ENCODE data around the gene CCDC78. TPM values are rescaled to one million over a fixed set of nuclear protein-coding genes. Genes with fewer than 3 reads are reported as not detected.

Gene CCDC78
- total RNA-seq, 1 donor from 2014 or later, result 0.78 TPM

- TF ChIP-seq, protein P1, sequence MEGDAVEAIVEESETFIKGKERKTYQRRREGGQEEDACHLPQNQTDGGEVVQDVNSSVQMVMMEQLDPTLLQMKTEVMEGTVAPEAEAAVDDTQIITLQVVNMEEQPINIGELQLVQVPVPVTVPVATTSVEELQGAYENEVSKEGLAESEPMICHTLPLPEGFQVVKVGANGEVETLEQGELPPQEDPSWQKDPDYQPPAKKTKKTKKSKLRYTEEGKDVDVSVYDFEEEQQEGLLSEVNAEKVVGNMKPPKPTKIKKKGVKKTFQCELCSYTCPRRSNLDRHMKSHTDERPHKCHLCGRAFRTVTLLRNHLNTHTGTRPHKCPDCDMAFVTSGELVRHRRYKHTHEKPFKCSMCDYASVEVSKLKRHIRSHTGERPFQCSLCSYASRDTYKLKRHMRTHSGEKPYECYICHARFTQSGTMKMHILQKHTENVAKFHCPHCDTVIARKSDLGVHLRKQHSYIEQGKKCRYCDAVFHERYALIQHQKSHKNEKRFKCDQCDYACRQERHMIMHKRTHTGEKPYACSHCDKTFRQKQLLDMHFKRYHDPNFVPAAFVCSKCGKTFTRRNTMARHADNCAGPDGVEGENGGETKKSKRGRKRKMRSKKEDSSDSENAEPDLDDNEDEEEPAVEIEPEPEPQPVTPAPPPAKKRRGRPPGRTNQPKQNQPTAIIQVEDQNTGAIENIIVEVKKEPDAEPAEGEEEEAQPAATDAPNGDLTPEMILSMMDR (IDR thresholded peaks at IDR 0.05), result no peak
- no peak for DNase-seq
- Histone ChIP-seq H3K4me3 (no peak overlapping the region), H3K9me3 (no peaks in the 10 kb centered on the region), H3K4me1 (no peaks in the 10 kb centered on the region), H3K27ac (no peak overlapping the region), H3K36me3 (no peaks in the 10 kb centered on the region), H3K27me3 (peaks cover 69% of the 10 kb centered on the region)
- intact Hi-C loops (cut with DNase I), result no loop called here
- ATAC-seq, result no peak
These were observed 17.3 kb downstream of the CCDC78 start for GRCh38 chr16:708959-709358.

- Histone ChIP-seq H3K27me3 (peaks cover 78% of the 10 kb centered on the region), H3K36me3 (no peaks in the 10 kb centered on the region), H3K4me3 (no peak overlapping the region), H3K27ac (no peak overlapping the region), H3K4me1 (no peaks in the 10 kb centered on the region), H3K9me3 (no peaks in the 10 kb centered on the region)
- no peak for ATAC-seq
- intact Hi-C loops (cut with DNase I), result no loop called here
- no peak for DNase-seq
- TF ChIP-seq, protein P1 (IDR thresholded peaks at IDR 0.05), result no peak
These were observed 18.2 kb downstream of the CCDC78 start for GRCh38 chr16:708019-708418.

GRCh38 chr16:707062-707538, 19.1 kb downstream of the CCDC78 start:
- Histone ChIP-seq H3K36me3 (no peaks in the 10 kb centered on the region), H3K4me3 (no peak overlapping the region), H3K4me1 (no peaks in the 10 kb centered on the region), H3K27ac (no peak overlapping the region), H3K27me3 (peaks cover 87% of the 10 kb centered on the region), H3K9me3 (no peaks in the 10 kb centered on the region)
- intact Hi-C loops (cut with DNase I), result no loop called here
- no peak for DNase-seq
- no peak for ATAC-seq
- TF ChIP-seq, protein P1 (IDR thresholded peaks at IDR 0.05), result no peak

- H3K4me1 ChIP-seq, result no peaks in the 10 kb centered on the region
- no peak for DNase-seq
- H3K9me3 ChIP-seq, result no peaks in the 10 kb centered on the region
- intact Hi-C loops (cut with DNase I), result no loop called here
- H3K36me3 ChIP-seq, result no peaks in the 10 kb centered on the region
- H3K4me3 ChIP-seq, result no peak overlapping the region
- peaks cover 92% of the 10 kb centered on the region for H3K27me3 ChIP-seq
- TF ChIP-seq, protein P1 (IDR thresholded peaks at IDR 0.05), result no peak
- no peak for ATAC-seq
- no peak overlapping the region for H3K27ac ChIP-seq
These were observed 19.8 kb downstream of the CCDC78 start for GRCh38 chr16:706189-707061.

- DNase-seq (no peak), ATAC-seq (no peak)
- no peaks in the 10 kb centered on the region for H3K36me3 ChIP-seq
- no peaks in the 10 kb centered on the region for H3K9me3 ChIP-seq
- no peaks in the 10 kb centered on the region for H3K4me1 ChIP-seq
- no peak within 1 kb of the TSS for H3K27ac ChIP-seq
- no peak within 1 kb of the TSS for H3K4me3 ChIP-seq
- intact Hi-C loops (cut with DNase I), result no loop called here
- peaks cover 92% of the 10 kb centered on the region for H3K27me3 ChIP-seq
- TF ChIP-seq, protein P1 (IDR thresholded peaks at IDR 0.05), result no peak
These were observed 20.6 kb downstream of the CCDC78 start, which contains the start of gene FBXL16 for GRCh38 chr16:705431-706188. FBXL16 (minus strand) TSS chr16:705801; CDS start chr16:697405, 8,396 bp downstream.

Measured in upper lobe of right lung (tissue), 1 donor.